Type B pancreatic cell (in vitro differentiated cells): ENCODE data around the gene WIPF2. TPM values are rescaled to one million over a fixed set of nuclear protein-coding genes. Genes with fewer than 3 reads are reported as not detected.

Experiments used
- DNase-seq: peaks from one replicate; pipeline ENCODE4 v3.0.0; 2021; ENCODE audit warnings: mixed read lengths; ENCODE audit not compliant: unreplicated experiment; ENCODE audit errors: extremely low spot score
- H3K27ac Mint-ChIP-seq: 2 replicates; pipeline ENCODE4 v1.8.0; 2021; ENCODE audit warnings: mild to moderate bottlenecking, mixed read lengths
- H3K27me3 Mint-ChIP-seq: 2 replicates; pipeline ENCODE4 v1.8.0; 2021; ENCODE audit warnings: mixed read lengths
- H3K36me3 Mint-ChIP-seq: 2 replicates; pipeline ENCODE4 v1.8.0; 2021; ENCODE audit warnings: mixed read lengths
- H3K4me1 Mint-ChIP-seq: one replicate; pipeline ENCODE4 v1.8.0; 2021; ENCODE audit warnings: mixed read lengths; ENCODE audit not compliant: unreplicated experiment
- H3K4me3 Mint-ChIP-seq: 2 replicates; pipeline ENCODE4 v1.8.0; 2021; ENCODE audit warnings: mild to moderate bottlenecking, mixed read lengths
- H3K9me3 Mint-ChIP-seq: 2 replicates; pipeline ENCODE4 v1.8.0; 2021; ENCODE audit warnings: mixed read lengths
- total RNA-seq: library from RNA; stranded (reverse); gene quantifications from 2 replicates; pipeline ENCODE4 v1.2.1, GENCODE V29; 2021; ENCODE audit warnings: low replicate concordance
- TF ChIP-seq, protein P1 (sequence below): fragments of 200-600 bp; sonication (generic); conservative IDR thresholded peaks from 2 replicates; pipeline ENCODE4 v1.5.0; 2021; ENCODE audit warnings: antibody characterized with exemption, mild to moderate bottlenecking

The WIPF2 gene
- total RNA-seq, 1 donor from 2014 or later = 27.2 TPM

DNA sequence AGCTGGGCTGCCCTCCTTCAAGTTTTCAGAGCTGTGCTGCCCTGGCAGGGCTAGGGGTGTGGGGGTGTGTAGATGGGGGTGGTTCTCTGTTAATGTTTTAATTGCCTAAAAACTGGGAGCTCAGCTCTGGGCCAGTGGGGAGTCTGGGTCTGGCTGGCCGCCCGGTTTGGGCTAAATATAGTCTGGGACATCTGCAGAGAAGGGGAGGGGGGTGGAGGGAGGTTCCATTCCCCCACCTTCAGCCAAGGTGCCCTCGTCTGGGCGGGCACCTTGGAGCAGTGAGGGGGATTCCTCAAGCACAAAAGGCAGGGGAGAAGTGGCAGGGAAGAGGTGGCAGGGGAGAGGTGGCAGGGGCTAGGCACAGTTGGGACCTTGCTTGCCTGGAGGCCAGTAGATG lies 102.9 kb downstream of the WIPF2 start:
- Mint-ChIP-seq H3K27ac (no peak overlapping the region), H3K4me3 (peak overlapping the region; percentile 22), H3K4me1 (peaks cover 61% of the 10 kb centered on the region), H3K36me3 (no peaks in the 10 kb centered on the region), H3K27me3 (no peaks in the 10 kb centered on the region), H3K9me3 (no peaks in the 10 kb centered on the region)
- TF ChIP-seq, protein P1, sequence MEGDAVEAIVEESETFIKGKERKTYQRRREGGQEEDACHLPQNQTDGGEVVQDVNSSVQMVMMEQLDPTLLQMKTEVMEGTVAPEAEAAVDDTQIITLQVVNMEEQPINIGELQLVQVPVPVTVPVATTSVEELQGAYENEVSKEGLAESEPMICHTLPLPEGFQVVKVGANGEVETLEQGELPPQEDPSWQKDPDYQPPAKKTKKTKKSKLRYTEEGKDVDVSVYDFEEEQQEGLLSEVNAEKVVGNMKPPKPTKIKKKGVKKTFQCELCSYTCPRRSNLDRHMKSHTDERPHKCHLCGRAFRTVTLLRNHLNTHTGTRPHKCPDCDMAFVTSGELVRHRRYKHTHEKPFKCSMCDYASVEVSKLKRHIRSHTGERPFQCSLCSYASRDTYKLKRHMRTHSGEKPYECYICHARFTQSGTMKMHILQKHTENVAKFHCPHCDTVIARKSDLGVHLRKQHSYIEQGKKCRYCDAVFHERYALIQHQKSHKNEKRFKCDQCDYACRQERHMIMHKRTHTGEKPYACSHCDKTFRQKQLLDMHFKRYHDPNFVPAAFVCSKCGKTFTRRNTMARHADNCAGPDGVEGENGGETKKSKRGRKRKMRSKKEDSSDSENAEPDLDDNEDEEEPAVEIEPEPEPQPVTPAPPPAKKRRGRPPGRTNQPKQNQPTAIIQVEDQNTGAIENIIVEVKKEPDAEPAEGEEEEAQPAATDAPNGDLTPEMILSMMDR = no peak
- no peak for DNase-seq

GRCh38 chr17:40322358-40323315 lies 103.5 kb downstream of the WIPF2 start:
- H3K4me3 Mint-ChIP-seq = peak overlapping the region; percentile 68
- peak overlapping the region; percentile 73 for H3K27ac Mint-ChIP-seq
- no peaks in the 10 kb centered on the region for H3K9me3 Mint-ChIP-seq
- peaks cover 60% of the 10 kb centered on the region for H3K4me1 Mint-ChIP-seq
- H3K27me3 Mint-ChIP-seq = no peaks in the 10 kb centered on the region
- H3K36me3 Mint-ChIP-seq = no peaks in the 10 kb centered on the region
- no peak for DNase-seq
- TF ChIP-seq, protein P1 = no peak

DNA sequence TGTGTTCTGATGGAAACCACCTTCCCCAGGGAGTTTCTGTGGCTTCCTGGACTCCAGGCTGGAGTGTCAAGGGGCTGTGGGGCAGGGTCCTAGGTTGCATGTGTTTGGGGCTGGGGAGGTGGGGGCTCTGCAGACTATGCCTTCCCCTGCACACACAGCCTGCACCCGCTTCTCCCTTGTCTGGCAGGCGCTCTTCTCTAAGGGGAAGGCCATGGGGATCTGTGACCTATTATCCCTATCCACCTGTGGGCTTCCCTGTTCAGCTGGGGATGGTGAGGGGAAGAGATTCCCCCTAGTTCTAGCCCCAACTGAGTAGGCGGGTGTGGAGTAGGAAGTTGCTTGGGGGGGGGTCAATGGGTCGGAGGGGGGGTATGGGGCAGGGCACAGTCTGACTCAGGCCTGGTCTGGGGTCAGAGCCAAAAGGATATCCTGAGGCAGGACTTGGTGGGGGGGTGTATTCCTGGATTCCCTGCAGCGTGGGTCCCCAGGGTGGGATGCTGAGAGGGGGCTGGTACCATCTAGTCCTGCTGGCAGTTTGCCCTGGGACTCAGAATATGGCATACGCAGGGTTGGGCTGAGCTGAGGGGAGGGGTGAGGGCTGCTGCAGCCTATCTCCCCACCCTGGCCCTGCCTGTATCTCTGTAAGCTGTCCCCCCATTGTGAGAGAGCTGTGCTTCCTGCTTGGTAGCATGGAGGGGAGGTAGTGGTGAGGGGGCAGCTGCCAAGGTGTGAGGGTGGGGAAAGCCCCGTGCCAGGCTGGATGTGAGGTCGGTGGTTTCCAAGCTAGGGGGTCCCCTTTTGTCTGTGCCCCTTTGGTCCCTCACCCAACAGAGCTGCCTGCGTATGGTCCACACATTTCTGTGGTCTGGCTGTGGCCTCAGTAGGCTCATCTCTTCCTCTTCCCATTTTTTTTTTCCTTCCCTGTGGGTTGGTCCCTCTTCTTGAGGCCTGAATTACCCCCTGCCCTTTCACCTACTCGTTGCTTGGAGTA lies 104.6 kb downstream of the WIPF2 start:
- TF ChIP-seq, protein P1 = no peak
- Mint-ChIP-seq H3K27ac (peak overlapping the region; percentile 73), H3K36me3 (no peaks in the 10 kb centered on the region), H3K4me3 (peak overlapping the region; percentile 68), H3K4me1 (peaks cover 59% of the 10 kb centered on the region), H3K9me3 (no peaks in the 10 kb centered on the region), H3K27me3 (no peaks in the 10 kb centered on the region)
- DNase-seq = no peak

DNA sequence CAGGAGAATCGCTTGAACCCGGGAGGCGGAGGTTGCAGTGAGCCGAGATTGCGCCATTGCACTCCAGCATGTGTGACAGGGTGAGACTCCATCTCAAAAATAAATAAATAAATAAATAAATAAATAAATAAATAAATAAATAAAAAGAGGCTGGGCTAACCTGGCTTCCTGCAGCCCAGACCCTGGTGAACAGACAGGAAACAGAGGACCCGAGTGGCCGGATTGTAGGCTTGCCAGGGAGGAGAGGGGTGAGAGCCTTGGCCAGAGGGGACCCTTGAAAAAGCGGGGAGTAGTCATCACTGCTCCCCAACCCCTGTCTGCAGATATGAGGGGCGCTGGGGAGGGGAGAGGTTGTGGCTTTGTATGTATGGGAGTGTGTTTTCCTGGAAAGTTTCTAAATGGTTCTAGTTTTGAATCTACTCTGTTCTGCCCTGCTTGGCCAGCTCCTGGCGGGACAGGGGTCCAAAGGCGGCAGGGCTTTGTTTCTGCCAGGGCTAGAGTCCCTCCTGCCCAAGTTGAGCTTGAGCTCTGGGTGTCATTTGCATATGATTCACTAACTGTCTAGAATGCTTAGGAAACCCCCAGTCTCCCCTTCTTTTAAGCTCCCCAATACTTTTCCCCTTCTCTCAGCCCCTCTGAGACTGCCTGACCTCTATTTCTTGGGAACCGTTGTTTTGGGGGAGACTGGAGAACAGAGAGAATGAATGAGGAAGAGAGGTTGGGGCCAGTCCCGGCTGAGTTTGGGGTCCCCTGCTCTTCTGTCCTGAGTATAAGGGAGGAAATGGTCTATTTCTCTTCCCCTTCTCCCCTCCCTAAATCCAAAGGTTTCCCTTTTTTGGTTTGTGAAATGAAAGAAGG lies 106.3 kb downstream of the WIPF2 start:
- H3K27me3 Mint-ChIP-seq = no peaks in the 10 kb centered on the region
- TF ChIP-seq, protein P1 = no peak
- H3K4me1 Mint-ChIP-seq = peaks cover 47% of the 10 kb centered on the region
- no peaks in the 10 kb centered on the region for H3K36me3 Mint-ChIP-seq
- no peak overlapping the region for H3K4me3 Mint-ChIP-seq
- H3K9me3 Mint-ChIP-seq = no peaks in the 10 kb centered on the region
- no peak overlapping the region for H3K27ac Mint-ChIP-seq
- DNase-seq = no peak
